K562 (cell line): Measurements from ENCODE around the gene ENTREP3. TPM values are rescaled to one million over a fixed set of nuclear protein-coding genes. Genes with fewer than 3 reads are reported as not detected.
A peak's percentile ranks its signal among the peaks of the same experiment; 100 is the strongest.

Experiments
- ATAC-seq: fragments of 200-7000 bp; cut with Tn5 transposase; 3 replicates; pipeline ENCODE4 v1.9.1; 2020; ENCODE audit warnings: moderate library complexity
- BruUV-seq: library from RNA; stranded (reverse); fragments of 400-500 nt; replicated peaks from 2 replicates; lab custom pipeline; 2021; lab: Mats Ljungman, UMichigan
- CTCF ChIA-PET: fragments of 300-600 bp; formaldehyde crosslinking; extraction: SDS; loops from one replicate; lab custom pipeline; 2021; ENCODE audit warnings: low intra/inter-chr PET ratio; lab: Yijun Ruan, JAX
- POLR2A ChIA-PET: fragments of 300-600, 350-650 bp; sonication (Branson Sonifier 250); formaldehyde crosslinking; extraction: SDS; loops from one replicate; lab custom pipeline; 2021; ENCODE audit warnings: antibody characterized with exemption, inconsistent platforms; lab: Yijun Ruan, JAX
- DNase-seq, 4 experiments: peaks; one replicate each; pipeline versions ENCODE4 v3.0.0 to v3.0.0-alpha.2; 2011 to 2018; ENCODE audit warnings: low spot score in 3 of 4, mixed read lengths in 3 of 4; ENCODE audit errors: extremely low read depth in 1 of 4
- FAIRE-seq: peaks from 2 replicates; lab custom pipeline; 2011; peaks lifted over from hg19 to GRCh38; lab: Jason Lieb, UNC
- H2AFZ ChIP-seq: 2 replicates; pipeline ENCODE4 v1.6.0; 2011; ENCODE audit warnings: low read depth, low read length, control low read depth, inconsistent platforms
- H3K27ac ChIP-seq: fragments of 200-600 bp; 3 replicates; pipeline ENCODE4 v1.8.0; 2011; ENCODE audit warnings: low read depth, mild to moderate bottlenecking, control low read depth, inconsistent platforms, low read length, moderate library complexity, mixed read lengths; ENCODE audit errors: extremely low read depth
- H3K27me3 ChIP-seq, 2 experiments: fragments of 300-600 bp in 1 of 2; 2 replicates in 1 of 2; 3 replicates in 1 of 2; pipeline versions ENCODE4 v1.6.0 to v1.8.0; 2011; ENCODE audit warnings: inconsistent platforms in 2 of 2, low read length in 2 of 2, mild to moderate bottlenecking in 1 of 2, mixed read lengths in 1 of 2, moderate library complexity in 1 of 2; ENCODE audit not compliant: control insufficient read depth in 2 of 2, insufficient read depth in 2 of 2
- H3K36me3 ChIP-seq: fragments of 300-600 bp; 3 replicates; pipeline ENCODE4 v1.8.0; 2011; ENCODE audit warnings: mild to moderate bottlenecking, low read length, inconsistent platforms; ENCODE audit not compliant: control insufficient read depth, insufficient read depth
- H3K4me1 ChIP-seq, 2 experiments: fragments of 200-600 bp in 1 of 2; replicated peaks in 1 of 2; 2 replicates in 1 of 2; 3 replicates in 1 of 2; pipeline versions ENCODE4 v1.5.1 to v1.8.0; 2011; ENCODE audit warnings: inconsistent platforms in 2 of 2, low read length in 2 of 2, mild to moderate bottlenecking in 1 of 2, mixed read lengths in 1 of 2, moderate library complexity in 1 of 2; ENCODE audit not compliant: control insufficient read depth in 2 of 2, insufficient read depth in 2 of 2
- H3K4me2 ChIP-seq: 2 replicates; pipeline ENCODE4 v1.6.1; 2011; ENCODE audit warnings: low read length, control low read depth, inconsistent platforms, mixed read lengths; ENCODE audit not compliant: insufficient read depth
- H3K4me3 ChIP-seq: fragments of 200-600 bp; sonication (generic), shearing (Covaris generic); 2 replicates; pipeline ENCODE4 v1.5.1; 2016; ENCODE audit warnings: control low read depth, inconsistent platforms
- H3K79me2 ChIP-seq: fragments of 200-600 bp; 3 replicates; pipeline ENCODE4 v1.8.0; 2011; ENCODE audit warnings: low read length, inconsistent platforms; ENCODE audit not compliant: control insufficient read depth, insufficient read depth
- H3K9ac ChIP-seq, 2 experiments: 2 replicates each; pipeline versions ENCODE4 v1.6.0 to v1.6.1; 2011; ENCODE audit warnings: low read depth in 2 of 2, low read length in 2 of 2, control low read depth in 1 of 2, inconsistent platforms in 1 of 2, mild to moderate bottlenecking in 1 of 2, mixed read lengths in 1 of 2; ENCODE audit not compliant: insufficient read depth in 1 of 2
- H3K9me1 ChIP-seq: one replicate; pipeline ENCODE4 v1.6.0; 2011; ENCODE audit warnings: inconsistent platforms, mild to moderate bottlenecking, low read length, moderate library complexity; ENCODE audit not compliant: control insufficient read depth, insufficient read depth
- H3K9me3 ChIP-seq: replicated peaks from 2 replicates; pipeline ENCODE4 v1.5.1; 2011; ENCODE audit warnings: low read depth, low read length, inconsistent platforms; ENCODE audit not compliant: control insufficient read depth, insufficient read depth
- H4K20me1 ChIP-seq: replicated peaks from 2 replicates; pipeline ENCODE4 v1.6.1; 2011; ENCODE audit warnings: low read length, inconsistent platforms, mixed read lengths; ENCODE audit not compliant: control insufficient read depth, insufficient read depth
- CCAR2 ChIP-seq: fragments of 200-400 bp; formaldehyde crosslinking; IDR thresholded peaks from 2 replicates; pipeline ENCODE4 v1.6.1; 2017; ENCODE audit warnings: mild to moderate bottlenecking, low read depth, low read length
- CREM ChIP-seq: IDR thresholded peaks from 2 replicates; pipeline ENCODE4 v1.6.1; 2014; ENCODE audit warnings: antibody characterized with exemption, low read depth
- DPF2 ChIP-seq: fragments of 450-650 bp; IDR thresholded peaks from 2 replicates; pipeline ENCODE4 v1.6.1; 2016
- NUFIP1 ChIP-seq: fragments of 450-650 bp; IDR thresholded peaks from 2 replicates; pipeline ENCODE4 v1.6.1; 2018; ENCODE audit not compliant: partially characterized antibody
- POLR2H ChIP-seq: IDR thresholded peaks from 2 replicates; pipeline ENCODE4 v1.6.1; 2016; ENCODE audit warnings: missing genetic modification characterization, low read depth, mild to moderate bottlenecking, control low read depth, missing compliant biosample characterization, moderate library complexity
- SIRT6 ChIP-seq: IDR thresholded peaks from one replicate; pipeline ENCODE4 v1.6.1; 2012; ENCODE audit warnings: low read depth, mild to moderate bottlenecking, control low read depth, inconsistent platforms, low read length, moderate library complexity
- USF1 ChIP-seq: sonication (generic); formaldehyde crosslinking; IDR thresholded peaks from 2 replicates; pipeline ENCODE4 v1.9.0; 2022; ENCODE audit warnings: mild to moderate bottlenecking, missing genetic modification reagents
- XRCC4 ChIP-seq: IDR thresholded peaks from one replicate; pipeline ENCODE4 v1.6.1; 2011; ENCODE audit not compliant: insufficient read depth, insufficient read length; ENCODE audit errors: extremely low read depth
- ZNF140 ChIP-seq: fragments of 250-450 bp; sonication (Bioruptor Pico); IDR thresholded peaks from 2 replicates; pipeline ENCODE4 v1.8.0; 2021; ENCODE audit warnings: moderate library complexity, mild to moderate bottlenecking, inconsistent platforms
- ZNF197 ChIP-seq: fragments of 200-800 bp; sonication (Bioruptor generic); IDR thresholded peaks from 2 replicates; pipeline ENCODE4 v1.6.1; 2016; ENCODE audit warnings: low read depth, missing genetic modification characterization, missing compliant biosample characterization
- ZNF224 ChIP-seq: sonication (generic); formaldehyde crosslinking; IDR thresholded peaks from 2 replicates; pipeline ENCODE4 v1.8.0; 2022; ENCODE audit warnings: mild to moderate bottlenecking, missing genetic modification reagents
- WGBS: fragments of 100-300 bp; shearing (Covaris generic); methylation state at CpG from one replicate; pipeline ENCODE4 v1.1.6; 2016; ENCODE audit warnings: low coverage, mixed read lengths; ENCODE audit not compliant: insufficient coverage; ENCODE audit errors: missing lambda C conversion rate; 5-methylcytosine and 5-hydroxymethylcytosine counted together
- in situ Hi-C: fragments of 300-500 bp; cut with MboI; formaldehyde crosslinking; loops from 4 replicates; pipeline ENCODE4 v1.15.0; 2018; ENCODE audit warnings: inconsistent platforms, mixed read lengths
- intact Hi-C: fragments of 100-400 bp; cut with micrococcal nuclease; formaldehyde crosslinking; loops from 2 replicates; pipeline ENCODE4 v1.14.2; 2022
- polyA plus RNA-seq, 8 experiments: library from polyadenylated mRNA; depleted of rRNA in 4 of 8; stranded (reverse) in 5 of 8; unstranded in 3 of 8; fragments of >200 nt; fragmentation: Nextera tagmentation in 2 of 8; fragmentation: Illumina TruSeq in 1 of 8; extraction: Ambion mirVana in 2 of 8; extraction: Trizol in 1 of 8; gene quantifications; 2 replicates each; pipeline versions ENCODE4 v1.2.1 to v1.2.3, GENCODE V29; 2011 to 2014; ENCODE audit warnings: inconsistent platforms in 1 of 8, missing spikeins in 1 of 8
- total RNA-seq, 7 experiments: library from RNA; depleted of rRNA in 6 of 7; stranded (reverse); fragments of >200 nt in 6 of 7; fragmentation: Illumina TruSeq in 2 of 7; extraction: Trizol in 2 of 7; gene quantifications; 2 replicates each; pipeline versions ENCODE4 v1.2.1 to v1.2.3, GENCODE V29; 2011 to 2021; ENCODE audit warnings: low replicate concordance in 1 of 7
- TF ChIP-seq, protein P1 (sequence below): fragments of 450-650 bp; IDR thresholded peaks from 2 replicates; pipeline ENCODE4 v1.6.1; 2018; ENCODE audit warnings: mild to moderate bottlenecking, low read depth; ENCODE audit not compliant: partially characterized antibody
- TF ChIP-seq, protein P2 (sequence below): fragments of 250-450 bp; sonication (Bioruptor Pico); IDR thresholded peaks from 2 replicates; pipeline ENCODE4 v1.8.0; 2022; ENCODE audit warnings: moderate library complexity, mild to moderate bottlenecking, inconsistent platforms
- TF ChIP-seq, protein P3 (sequence below): fragments of 250-450 bp; sonication (Bioruptor Pico); IDR thresholded peaks from 2 replicates; pipeline ENCODE4 v1.6.1; 2021; ENCODE audit warnings: mild to moderate bottlenecking

ENTREP3 gene
- total and polyA plus RNA-seq, 9 of the 15 experiments (the other 6 are each of a cell fraction or from before 2014, with no cell fraction given) = 1.9 to 41.8 (median 5.9) TPM

GRCh38 chr1:155301342-155301841 is 46.1 kb upstream of the ENTREP3 start, which contains the start of gene PKLR:
Gene PKLR, minus strand, starts transcription at chr1:155301438. Its CDS starts 43 bp downstream, at chr1:155301395.
- peak within 1 kb of the TSS; percentile 80 for H2AFZ ChIP-seq
- in situ Hi-C loops = loop anchor here (25.0 kb wide), 1 partner anchor 1436 kb away; the partner anchor contains the start of genes ISG20L2, METTL25B and MRPL24
- no peaks in the 10 kb centered on the region for H3K9me1 ChIP-seq
- no peak for TF ChIP-seq SIRT6
- TF ChIP-seq, protein P1, sequence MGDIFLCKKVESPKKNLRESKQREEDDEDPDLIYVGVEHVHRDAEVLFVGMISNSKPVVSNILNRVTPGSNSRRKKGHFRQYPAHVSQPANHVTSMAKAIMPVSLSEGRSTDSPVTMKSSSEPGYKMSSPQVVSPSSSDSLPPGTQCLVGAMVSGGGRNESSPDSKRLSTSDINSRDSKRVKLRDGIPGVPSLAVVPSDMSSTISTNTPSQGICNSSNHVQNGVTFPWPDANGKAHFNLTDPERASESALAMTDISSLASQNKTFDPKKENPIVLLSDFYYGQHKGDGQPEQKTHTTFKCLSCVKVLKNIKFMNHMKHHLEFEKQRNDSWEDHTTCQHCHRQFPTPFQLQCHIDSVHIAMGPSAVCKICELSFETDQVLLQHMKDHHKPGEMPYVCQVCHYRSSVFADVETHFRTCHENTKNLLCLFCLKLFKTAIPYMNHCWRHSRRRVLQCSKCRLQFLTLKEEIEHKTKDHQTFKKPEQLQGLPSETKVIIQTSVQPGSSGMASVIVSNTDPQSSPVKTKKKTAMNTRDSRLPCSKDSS = no peak
- TF ChIP-seq XRCC4 = no peak
- TF ChIP-seq ZNF197 (CRISPR knock-in tag) = 0 out of 2 replicates have a peak, but pooled peaks have one; percentile 41
- TF ChIP-seq CREM = 0 out of 2 replicates have a peak, but pooled peaks have one; percentile 15
- TF ChIP-seq USF1 (CRISPR knock-in tag) = no peak
- TF ChIP-seq ZNF224 (CRISPR knock-in tag) = no peak
- TF ChIP-seq DPF2 = peak; percentile 89
- TF ChIP-seq NUFIP1 = no peak
- no peak for TF ChIP-seq CCAR2
- TF ChIP-seq POLR2H (tag) = no peak
- TF ChIP-seq, protein P2, sequence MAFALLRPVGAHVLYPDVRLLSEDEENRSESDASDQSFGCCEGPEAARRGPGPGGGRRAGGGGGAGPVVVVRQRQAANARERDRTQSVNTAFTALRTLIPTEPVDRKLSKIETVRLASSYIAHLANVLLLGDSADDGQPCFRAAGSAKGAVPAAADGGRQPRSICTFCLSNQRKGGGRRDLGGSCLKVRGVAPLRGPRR (CRISPR knock-in tag) = no peak
- TF ChIP-seq, protein P3, sequence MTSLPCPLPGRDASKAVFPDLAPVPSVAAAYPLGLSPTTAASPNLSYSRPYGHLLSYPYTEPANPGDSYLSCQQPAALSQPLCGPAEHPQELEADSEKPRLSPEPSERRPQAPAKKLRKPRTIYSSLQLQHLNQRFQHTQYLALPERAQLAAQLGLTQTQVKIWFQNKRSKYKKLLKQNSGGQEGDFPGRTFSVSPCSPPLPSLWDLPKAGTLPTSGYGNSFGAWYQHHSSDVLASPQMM = no peak
- TF ChIP-seq ZNF140 (CRISPR knock-in tag) = no peak

More at GRCh38 chr1:155301342-155301841, 46.1 kb upstream of the ENTREP3 start, which contains the start of gene PKLR:
- Histone ChIP-seq H3K79me2 (peaks cover 39% of the 10 kb centered on the region), H3K27me3 (no peaks in the 10 kb centered on the region), H3K9me3 (no peaks in the 10 kb centered on the region), H3K4me1 (peaks cover 18 to 38% of the 10 kb centered on the region in 2 experiments; a peak in 4 of 5 replicates), H3K4me3 (peak within 1 kb of the TSS; percentile 43), H3K9ac (peak within 1 kb of the TSS; percentile 80 to 94), H4K20me1 (no peaks in the 10 kb centered on the region), H3K36me3 (peaks cover 8% of the 10 kb centered on the region), H3K27ac (peak within 1 kb of the TSS; percentile 78), H3K4me2 (peak within 1 kb of the TSS; percentile 92)
- FAIRE-seq (peak; percentile 94), ATAC-seq (peak; percentile 75), DNase-seq (peak; percentile 76 to 82 (median 78))
- no TSS peak for BruUV-seq
- intact Hi-C loops = loop anchor here (2.0 kb wide), 1 partner anchor 25 kb away; the partner anchor contains the start of gene HCN3
- 0% methylated on average over 5 of the region's 5 CpGs for WGBS
- ChIA-PET CTCF (no interaction called here), POLR2A (interaction anchor here (0.7 to 1.5 kb wide), 4 partner anchors 8 to 17 kb away, joined by 3 to 7 read pairs (median 4); no protein-coding TSS in a partner anchor)
